GM18868 (cell line): ENCODE results near the gene OLIG2.

Experiments
- ATAC-seq: cut with Tn5 transposase; IDR thresholded peaks from one replicate; pipeline ENCODE4 v1.9.1; 2021; ENCODE audit warnings: mild to moderate bottlenecking, moderate library complexity; ENCODE audit not compliant: unreplicated experiment

The OLIG2 gene

GRCh38 chr21:33032434-33033047, 6.8 kb downstream of the OLIG2 start:
- ATAC-seq = no peak

GRCh38 chr21:33033094-33033951, 7.6 kb downstream of the OLIG2 start:
- ATAC-seq = no peak

- ATAC-seq = no peak
Observed at GRCh38 chr21:33033961-33034413, 8.3 kb downstream of the OLIG2 start.

GRCh38 chr21:33035147-33035546, 9.4 kb downstream of the OLIG2 start:
- no peak for ATAC-seq

- no peak for ATAC-seq
Observed at GRCh38 chr21:33036430-33037162, 10.9 kb downstream of the OLIG2 start.

- ATAC-seq = no peak
Observed at GRCh38 chr21:33037501-33037900, 11.8 kb downstream of the OLIG2 start.

GRCh38 chr21:33039536-33039935, 13.8 kb downstream of the OLIG2 start:
- ATAC-seq = no peak

GRCh38 chr21:33040215-33040614, 14.5 kb downstream of the OLIG2 start:
- ATAC-seq = no peak

- ATAC-seq = no peak
Observed at GRCh38 chr21:33041981-33042380, 16.2 kb downstream of the OLIG2 start.

GRCh38 chr21:33042812-33043211, 17.1 kb downstream of the OLIG2 start:
- ATAC-seq = no peak

- ATAC-seq = no peak
Observed at GRCh38 chr21:33046455-33046854, 20.7 kb downstream of the OLIG2 start.

- ATAC-seq = no peak
Observed at GRCh38 chr21:33047231-33047630, 21.5 kb downstream of the OLIG2 start.

GRCh38 chr21:33051925-33052324, 26.2 kb downstream of the OLIG2 start:
- ATAC-seq = no peak

- ATAC-seq = no peak
Observed at GRCh38 chr21:33053951-33054350, 28.2 kb downstream of the OLIG2 start.

GRCh38 chr21:33055991-33056390, 30.3 kb downstream of the OLIG2 start:
- no peak for ATAC-seq

GRCh38 chr21:33057385-33057940, 31.7 kb downstream of the OLIG2 start:
- ATAC-seq = no peak

- no peak for ATAC-seq
Observed at GRCh38 chr21:33058527-33058926, 32.8 kb downstream of the OLIG2 start.

GRCh38 chr21:33058957-33059356, 33.2 kb downstream of the OLIG2 start:
- no peak for ATAC-seq

- ATAC-seq = no peak
Observed at GRCh38 chr21:33059380-33059841, 33.7 kb downstream of the OLIG2 start.

GRCh38 chr21:33061233-33061632, 35.5 kb downstream of the OLIG2 start:
- ATAC-seq = no peak

- no peak for ATAC-seq
Observed at GRCh38 chr21:33063375-33063883, 37.7 kb downstream of the OLIG2 start.
